Measurements from ENCODE around the gene ADCY7.

Gene ADCY7

GRCh38 chr16:50259334-50260205 is 6.8 kb upstream of the ADCY7 start:
- ATAC-seq (no peak), DNase-seq (no peak)
- peak overlapping the region in 1 of 2 donors; percentile 11 for H3K4me3 Mint-ChIP-seq
- H3K9me3 Mint-ChIP-seq = peaks cover 0 to 10% of the 10 kb centered on the region in 2 donors
- H3K27ac Mint-ChIP-seq = no peak overlapping the region
- peaks cover 14% of the 10 kb centered on the region for H3K27me3 Mint-ChIP-seq
- H3K4me1 Mint-ChIP-seq = peaks cover 49% of the 10 kb centered on the region

GRCh38 chr16:50260206-50261159 is 5.9 kb upstream of the ADCY7 start:
- no peak overlapping the region for H3K4me3 Mint-ChIP-seq
- peaks cover 59% of the 10 kb centered on the region for H3K4me1 Mint-ChIP-seq

GRCh38 chr16:50261160-50261706 is 5.1 kb upstream of the ADCY7 start:
- Mint-ChIP-seq H3K4me1 (peaks cover 66% of the 10 kb centered on the region), H3K9me3 (peaks cover 0 to 10% of the 10 kb centered on the region in 2 donors), H3K4me3 (no peak overlapping the region), H3K27ac (peak overlapping the region in 1 of 2 donors; percentile 79), H3K27me3 (peaks cover 14% of the 10 kb centered on the region)
- DNase-seq (no peak), ATAC-seq (no peak)

More at GRCh38 chr16:50260206-50261159, 5.9 kb upstream of the ADCY7 start:
- peaks cover 0 to 10% of the 10 kb centered on the region in 2 donors for H3K9me3 Mint-ChIP-seq
- ATAC-seq (no peak), DNase-seq (no peak)
- no peak overlapping the region for H3K27ac Mint-ChIP-seq
- H3K27me3 Mint-ChIP-seq = peaks cover 14% of the 10 kb centered on the region

DNA sequence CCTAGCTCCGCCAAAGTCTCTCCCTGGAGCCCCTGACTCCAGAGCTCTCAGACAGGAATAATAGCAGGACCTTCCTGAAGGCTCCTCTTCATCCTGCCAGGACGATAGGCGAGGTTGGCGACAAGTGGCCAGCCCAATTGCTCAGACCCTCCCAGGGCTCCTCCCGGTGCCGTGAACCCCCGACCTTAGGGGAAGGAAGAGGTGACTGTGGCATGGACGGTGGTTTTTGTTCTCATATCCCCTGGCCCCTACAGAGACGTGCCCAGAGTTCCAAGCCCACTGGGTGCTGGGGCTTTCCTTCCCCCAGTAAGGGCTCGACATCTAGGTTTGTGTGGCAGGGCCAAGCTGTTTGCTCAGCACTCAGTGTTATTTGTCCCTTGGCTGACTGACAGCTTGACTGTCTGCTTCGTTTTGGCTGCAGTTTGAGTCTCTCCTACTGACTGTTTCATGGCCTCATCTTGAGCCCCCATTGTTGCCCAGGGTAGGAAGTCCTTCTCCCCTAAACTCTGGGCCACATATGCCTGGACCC is 4.6 kb upstream of the ADCY7 start:
- H3K9me3 Mint-ChIP-seq = peaks cover 0 to 10% of the 10 kb centered on the region in 2 donors
- peaks cover 69% of the 10 kb centered on the region for H3K4me1 Mint-ChIP-seq
- H3K4me3 Mint-ChIP-seq = no peak overlapping the region
- H3K27me3 Mint-ChIP-seq = peaks cover 14% of the 10 kb centered on the region
- ATAC-seq (no peak), DNase-seq (no peak)
- H3K27ac Mint-ChIP-seq = peak overlapping the region in 1 of 2 donors; percentile 68

DNA sequence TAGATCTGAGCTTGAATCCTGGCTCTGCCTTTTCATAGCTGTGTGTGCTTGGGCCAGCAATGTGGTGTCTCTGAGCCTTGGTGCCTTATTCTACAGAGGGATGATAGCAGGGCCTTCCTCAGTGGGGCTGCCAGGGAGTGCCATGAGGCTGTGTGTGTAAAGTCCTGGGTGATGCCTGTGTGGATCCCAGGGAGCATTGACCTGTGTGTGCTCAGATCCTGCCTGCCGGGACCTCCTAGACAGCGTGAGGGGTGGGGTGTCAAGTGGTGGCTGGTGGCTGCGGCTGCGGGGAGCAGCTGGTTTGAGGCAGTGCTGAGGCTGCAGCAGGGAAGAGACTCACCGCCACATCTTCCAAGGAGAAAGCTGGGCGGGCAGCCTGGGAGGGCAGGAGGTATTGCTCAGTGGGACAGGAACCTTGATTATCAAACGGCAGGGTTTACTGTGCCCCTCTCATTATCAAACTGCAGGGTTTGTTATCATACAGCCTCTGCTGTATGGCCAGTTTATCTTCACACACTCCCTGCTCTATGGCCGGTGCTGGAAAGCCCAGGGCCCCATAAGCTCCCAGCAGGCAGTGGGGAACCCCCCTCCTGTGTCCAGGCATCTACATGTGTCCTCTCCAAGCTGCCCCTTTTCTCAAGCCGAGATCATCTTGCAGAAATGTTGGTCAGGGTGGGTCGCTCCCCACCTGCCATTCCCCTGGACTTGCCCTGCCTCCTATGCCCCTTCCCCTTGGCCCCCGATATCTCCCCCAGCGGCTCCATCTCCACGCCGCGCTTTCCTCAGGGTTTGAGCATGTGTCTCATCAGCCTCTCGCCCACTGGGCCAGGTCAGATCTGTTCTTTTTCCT is 3.1 kb upstream of the ADCY7 start:
- Mint-ChIP-seq H3K27ac (peak overlapping the region in 1 of 2 donors; percentile 59), H3K4me1 (peaks cover 80% of the 10 kb centered on the region), H3K9me3 (peaks cover 0 to 10% of the 10 kb centered on the region in 2 donors), H3K4me3 (peak overlapping the region; percentile 10 to 59), H3K27me3 (peaks cover 14% of the 10 kb centered on the region)
- DNase-seq (no peak), ATAC-seq (no peak)

GRCh38 chr16:50263940-50264929 is 2.1 kb upstream of the ADCY7 start:
- Mint-ChIP-seq H3K27ac (peak overlapping the region; percentile 69 to 83), H3K4me3 (peak overlapping the region; percentile 32 to 59), H3K9me3 (peaks cover 0 to 10% of the 10 kb centered on the region in 2 donors), H3K27me3 (peaks cover 14% of the 10 kb centered on the region), H3K4me1 (peaks cover 84% of the 10 kb centered on the region)
- ATAC-seq = peak; percentile 63
- DNase-seq = peak in 1 of 2 donors; percentile 66

GRCh38 chr16:50265260-50265659 is 1.1 kb upstream of the ADCY7 start:
- H3K9me3 Mint-ChIP-seq = peaks cover 0 to 4% of the 10 kb centered on the region in 2 donors
- peaks cover 84% of the 10 kb centered on the region for H3K4me1 Mint-ChIP-seq
- peak overlapping the region; percentile 83 to 94 for H3K27ac Mint-ChIP-seq
- ATAC-seq = no peak
- DNase-seq = no peak
- H3K27me3 Mint-ChIP-seq = peaks cover 12% of the 10 kb centered on the region
- peak overlapping the region; percentile 58 to 85 for H3K4me3 Mint-ChIP-seq

DNA sequence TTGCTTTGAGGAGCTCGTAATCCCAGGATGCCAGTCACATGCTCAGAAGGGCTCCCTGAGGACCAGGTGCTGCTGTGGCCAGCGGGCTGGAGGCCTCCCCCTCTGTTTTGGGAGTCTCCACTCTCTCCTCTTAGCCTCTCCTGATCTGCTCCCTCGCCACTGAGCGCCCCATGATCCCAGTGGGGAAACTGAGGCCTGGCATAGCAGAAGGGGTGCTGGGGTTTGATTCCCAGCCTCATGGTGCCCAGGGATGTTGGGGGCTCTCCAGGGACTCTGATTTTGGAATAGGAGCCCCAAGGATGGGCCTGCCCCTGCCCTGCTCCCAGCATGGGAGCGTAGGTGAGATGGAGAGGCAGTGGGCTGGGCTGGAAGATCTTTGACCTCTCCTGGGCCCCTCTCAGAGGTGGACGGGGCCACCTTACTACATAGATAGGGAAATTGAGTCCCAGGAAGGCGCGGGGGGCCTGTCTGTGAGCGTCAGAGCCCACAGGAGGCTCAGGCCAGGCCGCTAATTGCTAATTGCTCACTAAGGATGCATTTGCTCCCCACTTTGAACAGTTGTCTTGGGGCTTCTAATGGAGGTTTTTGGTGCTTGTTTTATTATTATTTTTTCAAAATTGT is 525 bp upstream of the ADCY7 start:
- DNase-seq (no peak), ATAC-seq (no peak)
- Mint-ChIP-seq H3K9me3 (no peaks in the 10 kb centered on the region), H3K4me1 (peaks cover 85% of the 10 kb centered on the region), H3K4me3 (peak overlapping the region; percentile 85 to 94), H3K27ac (peak overlapping the region; percentile 83 to 98), H3K27me3 (peaks cover 6% of the 10 kb centered on the region)

DNA sequence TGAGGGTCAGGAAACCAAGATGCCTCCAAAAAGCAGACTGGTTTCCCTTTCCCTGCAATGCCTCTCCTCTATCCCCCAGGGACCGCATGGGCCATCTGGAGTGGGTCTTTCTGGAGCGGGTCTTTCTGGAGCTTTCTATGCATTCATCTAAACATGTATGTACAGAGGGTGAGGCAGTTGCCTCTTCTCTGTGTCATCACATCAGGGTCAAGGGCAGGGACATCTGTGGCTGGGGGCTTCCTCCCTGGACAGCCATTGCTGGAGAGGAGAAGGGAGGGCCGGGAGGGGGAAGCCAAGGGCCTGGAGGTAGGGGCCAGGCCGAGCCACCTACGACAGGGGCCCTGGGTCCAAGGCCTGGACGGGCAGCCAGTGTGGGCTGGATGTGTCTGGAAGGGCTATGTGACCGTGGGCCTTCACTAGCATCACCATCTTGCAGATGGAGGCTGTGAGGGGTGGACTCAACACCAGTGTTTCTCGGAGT is 840 bp downstream of the ADCY7 start:
- DNase-seq (no peak), ATAC-seq (no peak)
- Mint-ChIP-seq H3K27me3 (no peaks in the 10 kb centered on the region), H3K9me3 (no peaks in the 10 kb centered on the region), H3K4me1 (peaks cover 93% of the 10 kb centered on the region), H3K27ac (peak overlapping the region; percentile 98), H3K4me3 (peak overlapping the region; percentile 85 to 94)

- DNase-seq (no peak), ATAC-seq (no peak)
- Mint-ChIP-seq H3K27ac (peak overlapping the region; percentile 98), H3K27me3 (no peaks in the 10 kb centered on the region), H3K4me1 (peaks cover 93% of the 10 kb centered on the region), H3K4me3 (peak overlapping the region; percentile 85 to 94), H3K9me3 (no peaks in the 10 kb centered on the region)
Measured at GRCh38 chr16:50267651-50268050, 1.3 kb downstream of the ADCY7 start.

DNA sequence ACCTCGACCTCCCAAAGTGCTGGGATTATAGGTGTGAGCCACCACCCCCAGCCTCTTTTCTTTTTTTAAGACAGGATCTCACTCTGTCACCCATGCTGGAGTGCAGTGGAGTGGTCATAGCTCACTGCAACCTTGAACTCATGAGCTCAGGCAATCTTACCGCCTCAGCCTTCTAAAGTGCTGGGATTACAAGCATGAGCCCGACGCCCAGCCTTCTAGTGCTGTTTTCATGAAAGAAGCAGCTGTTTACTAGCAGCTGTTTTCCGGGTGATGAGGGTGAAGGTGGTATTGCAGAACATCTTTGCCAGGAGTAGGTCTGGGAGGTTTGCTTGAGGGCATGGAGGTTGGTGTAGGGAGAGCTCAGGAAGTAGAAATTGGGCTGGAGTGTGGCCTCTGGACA is 2.0 kb downstream of the ADCY7 start:
- Mint-ChIP-seq H3K9me3 (no peaks in the 10 kb centered on the region), H3K4me1 (peaks cover 93% of the 10 kb centered on the region), H3K27me3 (no peaks in the 10 kb centered on the region), H3K27ac (peak overlapping the region; percentile 83 to 98), H3K4me3 (peak overlapping the region; percentile 85 to 94)
- DNase-seq = no peak
- no peak for ATAC-seq

DNA sequence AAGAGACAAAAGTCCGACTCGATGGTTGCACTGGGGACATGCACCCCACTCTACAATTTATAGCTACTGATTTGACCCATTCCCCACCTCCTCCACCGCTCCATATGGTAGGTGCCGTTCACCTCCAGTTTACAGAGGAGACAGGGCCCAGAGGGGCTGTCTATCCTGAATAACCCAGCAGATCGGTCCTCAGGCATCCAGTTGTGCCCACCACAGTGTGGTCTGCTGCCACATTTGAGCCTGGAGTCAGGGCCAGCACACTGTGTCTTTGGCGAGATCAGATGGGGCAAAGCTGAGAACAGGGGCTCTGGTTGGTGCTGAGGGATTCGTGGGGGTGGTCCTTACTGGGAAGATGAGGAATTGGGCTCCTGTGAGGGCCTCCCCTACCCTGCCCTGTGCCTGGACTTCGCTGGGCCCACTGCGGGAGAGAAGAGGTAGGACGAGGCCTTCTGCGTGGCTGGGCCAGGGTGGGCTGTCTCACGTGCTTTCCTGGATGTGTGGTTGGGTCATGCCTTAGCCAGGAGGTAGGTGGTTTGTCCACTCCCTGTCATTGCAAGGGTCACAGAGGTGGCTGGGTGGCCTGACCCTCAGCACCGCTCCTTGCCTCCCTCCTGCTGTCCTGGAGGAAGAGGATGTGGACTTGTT is 2.8 kb downstream of the ADCY7 start:
- Mint-ChIP-seq H3K27ac (no peak overlapping the region), H3K4me1 (peaks cover 93% of the 10 kb centered on the region)

More for the DNA sequence above, 2.8 kb downstream of the ADCY7 start:
- ATAC-seq = no peak
- Mint-ChIP-seq H3K27me3 (no peaks in the 10 kb centered on the region), H3K9me3 (no peaks in the 10 kb centered on the region), H3K4me3 (peak overlapping the region; percentile 28 to 61)
- no peak for DNase-seq
